Stimulated activated naive CD8-positive, alpha-beta T cell treated with anti-CD3 and anti-CD28 coated beads, Interleukin-15, amount 100 ng/mL, for 72 hours (primary cell): Measurements from ENCODE around the gene TMEM191C.
"Not testable (repeated sequence)": the region's sequence is repeated elsewhere in the genome, so short reads cannot be mapped to it uniquely, and the experiment has no call there.

Experiments
- ATAC-seq: fragments of 150-1000 bp; cut with Tn5 transposase; 2 replicates; pipeline ENCODE4 v1.10.0; 2021; ENCODE audit warnings: mild to moderate bottlenecking, moderate library complexity
- DNase-seq, 2 donors: peaks; one replicate each; pipeline ENCODE4 v3.0.0; 2021 to 2022
- H3K27ac Mint-ChIP-seq, 2 donors: one replicate each; pipeline ENCODE4 v1.8.0; 2022; ENCODE audit warnings: mild to moderate bottlenecking in 2 of 2, mixed read lengths in 2 of 2, moderate library complexity in 2 of 2
- H3K27me3 Mint-ChIP-seq: one replicate; pipeline ENCODE4 v1.8.0; 2022; ENCODE audit warnings: mixed read lengths
- H3K4me1 Mint-ChIP-seq: one replicate; pipeline ENCODE4 v1.8.0; 2022; ENCODE audit warnings: mild to moderate bottlenecking, mixed read lengths
- H3K4me3 Mint-ChIP-seq, 2 donors: one replicate each; pipeline ENCODE4 v1.8.0; 2022; ENCODE audit warnings: mild to moderate bottlenecking in 2 of 2, mixed read lengths in 2 of 2, moderate library complexity in 1 of 2
- H3K9me3 Mint-ChIP-seq, 2 donors: one replicate each; pipeline ENCODE4 v1.8.0; 2022; ENCODE audit warnings: mixed read lengths in 2 of 2

The TMEM191C gene

DNA sequence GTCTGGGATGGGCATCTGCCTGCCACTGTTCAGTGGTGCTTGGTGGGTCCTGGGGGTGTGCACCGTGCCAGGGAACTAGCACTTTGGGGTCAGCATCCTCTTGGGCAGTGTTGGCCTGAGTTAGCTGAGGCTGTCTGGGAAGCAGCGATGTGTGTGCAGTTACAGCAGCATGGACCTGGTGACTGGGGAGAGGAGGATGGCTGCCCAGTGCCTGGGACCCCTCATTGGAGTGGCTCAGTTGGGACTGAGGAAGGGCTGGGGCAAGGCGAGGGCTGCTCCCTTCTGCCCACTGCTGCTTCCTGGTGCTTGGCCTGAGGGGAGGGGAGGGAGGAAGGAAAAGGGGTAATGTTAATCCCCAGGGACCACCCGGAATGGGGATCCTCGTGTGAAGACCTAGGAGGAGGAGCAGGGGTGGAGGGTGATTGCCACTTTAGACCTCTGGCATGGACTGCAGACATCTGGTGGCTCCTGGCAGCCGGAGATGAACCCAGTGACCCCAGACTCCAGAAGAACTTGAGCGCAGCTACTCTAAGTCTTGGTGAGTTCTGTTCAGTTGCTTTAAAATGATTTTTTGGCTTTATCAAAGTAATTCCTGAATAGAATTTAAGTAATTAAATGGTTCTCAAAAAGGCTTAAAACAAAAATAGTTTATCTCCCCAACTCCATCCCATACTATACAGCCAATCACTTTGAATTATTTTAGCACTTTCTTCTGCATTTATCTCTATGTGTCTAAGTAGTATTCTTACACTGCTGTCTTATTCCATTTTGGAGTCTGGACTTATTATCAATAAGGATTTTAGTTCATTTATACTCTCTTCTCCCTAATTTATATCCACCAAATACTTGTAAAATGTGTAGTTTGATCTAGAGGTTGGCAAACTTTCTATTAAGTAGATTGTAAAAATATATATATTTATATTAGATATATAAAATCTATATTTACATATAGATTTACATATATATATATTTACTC is 15.4 kb upstream of the TMEM191C start:
- no peaks in the 10 kb centered on the region for H3K4me1 Mint-ChIP-seq
- DNase-seq: peak in 1 of 2 donors; percentile 5

DNA sequence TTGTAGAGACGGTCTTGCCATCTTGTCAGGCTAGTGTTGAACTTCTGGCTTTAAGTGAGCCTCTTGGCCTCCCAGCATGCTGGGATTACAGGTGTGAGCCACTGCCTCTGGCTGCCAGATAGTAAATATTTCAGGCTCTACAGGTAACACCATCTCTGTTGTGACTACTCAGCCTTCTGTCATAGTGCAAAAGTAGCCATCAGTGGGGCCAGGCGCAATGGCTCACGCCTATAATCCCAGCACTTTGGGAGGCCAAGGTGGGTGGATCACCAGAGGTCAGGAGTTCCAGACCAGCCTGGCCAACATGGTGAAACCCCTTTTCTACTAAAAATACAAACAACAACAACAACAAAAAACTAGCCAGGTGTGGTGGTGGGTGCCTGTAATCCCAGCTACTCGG is 14.5 kb upstream of the TMEM191C start:
- not testable (repeated sequence) for H3K4me3 Mint-ChIP-seq, ATAC-seq, H3K27me3 Mint-ChIP-seq, H3K9me3 Mint-ChIP-seq, H3K4me1 Mint-ChIP-seq, H3K27ac Mint-ChIP-seq, DNase-seq

More for the DNA sequence above, 15.4 kb upstream of the TMEM191C start:
- ATAC-seq: no peak
- Mint-ChIP-seq H3K27me3 (no peaks in the 10 kb centered on the region), H3K9me3 (no peaks in the 10 kb centered on the region), H3K4me3 (no peak overlapping the region), H3K27ac (no peak overlapping the region)

DNA sequence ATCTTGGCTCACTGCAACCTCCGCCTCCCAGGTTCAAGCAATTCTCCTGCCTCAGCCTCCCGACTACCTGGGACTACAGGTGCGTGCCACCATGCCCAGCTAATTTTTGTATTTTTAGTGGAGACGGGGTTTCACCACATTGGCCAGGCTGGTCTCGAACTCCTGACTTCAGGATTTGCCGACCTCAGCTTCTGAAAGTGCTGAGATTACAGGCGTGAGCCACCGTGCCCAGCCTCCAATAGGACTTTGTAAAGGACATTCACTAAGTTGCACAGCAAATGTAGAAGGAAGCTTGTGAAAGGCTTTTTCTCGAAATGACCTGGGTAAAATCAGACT is 12.2 kb upstream of the TMEM191C start:
- not testable (repeated sequence) for H3K4me1 Mint-ChIP-seq, H3K27ac Mint-ChIP-seq, DNase-seq, H3K9me3 Mint-ChIP-seq, H3K4me3 Mint-ChIP-seq, H3K27me3 Mint-ChIP-seq, ATAC-seq

DNA sequence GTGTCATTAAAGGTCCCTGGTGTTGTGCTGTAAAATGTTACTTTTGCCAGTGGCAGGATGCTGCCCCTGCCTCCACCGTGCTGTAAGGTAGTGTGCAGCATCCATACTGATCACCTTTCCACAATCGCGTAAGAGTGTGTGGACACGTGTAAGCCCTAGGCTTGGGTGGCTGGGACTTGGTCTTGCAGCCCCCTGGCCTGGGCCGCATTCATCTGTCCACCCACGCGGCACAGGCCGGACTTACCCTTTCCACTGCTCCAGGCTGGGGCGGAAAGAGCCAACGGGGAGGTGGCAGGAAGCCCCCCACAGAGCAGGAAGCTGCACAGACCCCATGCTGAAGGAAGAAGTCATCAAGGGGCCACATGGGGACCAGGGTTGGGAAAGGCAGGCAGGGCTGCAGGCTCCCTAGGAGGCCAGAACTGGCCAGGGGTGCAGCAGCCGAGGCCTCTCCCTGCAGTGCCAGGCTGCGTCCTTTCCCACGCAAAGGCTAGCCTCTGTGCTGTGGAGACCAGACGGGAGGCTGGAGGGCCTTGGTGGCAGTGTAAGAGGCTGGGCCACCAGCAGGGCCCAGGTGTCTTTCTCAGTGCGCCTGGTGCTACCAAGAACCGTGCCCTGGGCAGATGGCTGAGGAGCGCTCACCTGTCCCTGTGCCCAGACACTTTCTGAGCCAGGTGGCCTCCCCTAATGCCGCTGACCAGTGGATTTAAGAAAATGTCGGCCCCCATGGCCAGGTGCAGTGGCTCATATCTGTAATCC is 11.7 kb upstream of the TMEM191C start:
- no peak for ATAC-seq
- DNase-seq: no peak
- no peaks in the 10 kb centered on the region for H3K27me3 Mint-ChIP-seq
- H3K27ac Mint-ChIP-seq: peak overlapping the region in 1 of 2 donors; percentile 67
- H3K4me1 Mint-ChIP-seq: no peaks in the 10 kb centered on the region
- H3K4me3 Mint-ChIP-seq: no peak overlapping the region
- no peaks in the 10 kb centered on the region for H3K9me3 Mint-ChIP-seq

DNA sequence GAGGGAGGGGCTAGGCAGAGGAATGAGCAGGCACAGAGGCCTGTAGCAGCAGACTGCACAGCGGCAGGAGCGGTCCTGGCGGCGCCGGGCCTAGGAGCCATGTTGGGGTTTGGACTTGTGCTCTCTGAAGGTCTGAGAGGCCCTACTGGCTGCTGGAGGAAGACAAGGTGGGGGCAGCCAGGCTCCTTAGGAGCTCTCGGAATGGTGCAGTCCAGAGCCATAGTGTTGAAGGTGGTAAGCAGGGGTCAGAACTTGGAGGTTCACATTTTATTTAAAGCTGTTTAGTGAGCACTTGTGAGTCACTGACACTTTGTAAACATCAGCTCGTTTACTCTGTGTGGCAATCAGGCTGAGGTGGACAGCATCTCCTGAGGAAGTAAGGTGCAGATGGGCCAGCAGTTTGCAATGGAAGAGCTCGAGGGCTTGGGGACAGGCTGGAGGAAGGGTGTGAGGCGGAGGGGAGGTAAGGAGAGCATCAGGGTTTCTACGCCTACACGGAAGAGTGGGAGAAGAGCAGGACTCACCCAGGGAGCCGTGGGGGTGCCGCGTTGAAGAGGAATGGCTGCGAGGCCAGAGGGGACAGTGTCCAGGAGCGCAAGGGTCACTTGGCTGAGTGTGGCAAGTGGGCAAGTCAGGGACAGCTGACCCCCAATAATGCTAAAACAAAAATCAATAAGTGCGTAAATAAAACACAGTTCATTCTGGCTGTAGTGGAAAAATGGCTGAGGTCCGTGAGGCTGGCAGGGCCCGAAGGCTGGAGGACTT is 10.0 kb upstream of the TMEM191C start:
- ATAC-seq (no peak), DNase-seq (no peak)
- no peak overlapping the region for H3K4me3 Mint-ChIP-seq
- H3K9me3 Mint-ChIP-seq: no peaks in the 10 kb centered on the region
- no peaks in the 10 kb centered on the region for H3K27me3 Mint-ChIP-seq
- no peak overlapping the region for H3K27ac Mint-ChIP-seq
- no peaks in the 10 kb centered on the region for H3K4me1 Mint-ChIP-seq

DNA sequence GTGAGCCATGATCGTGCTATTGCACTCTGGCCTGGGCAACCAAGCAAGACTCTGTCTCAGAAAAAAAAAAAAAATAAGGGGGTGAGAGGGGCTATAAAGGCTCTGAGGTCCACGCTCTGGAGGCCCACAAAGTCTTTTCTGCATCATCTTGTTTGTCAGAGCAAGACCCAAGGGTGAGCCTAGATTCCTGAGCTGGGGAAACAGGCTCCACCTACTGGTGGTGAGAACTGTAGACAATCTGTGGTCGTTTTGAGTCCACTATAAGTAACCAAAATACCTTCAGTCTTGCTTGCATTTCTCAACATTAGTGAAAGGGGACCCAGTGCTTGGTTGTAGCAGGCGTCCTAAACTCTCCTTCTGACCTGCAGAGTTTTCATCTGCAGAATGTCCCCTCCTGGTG is 4.5 kb upstream of the TMEM191C start:
- peak; percentile 53 for ATAC-seq
- H3K27me3 Mint-ChIP-seq, H3K4me3 Mint-ChIP-seq, DNase-seq, H3K9me3 Mint-ChIP-seq, H3K27ac Mint-ChIP-seq, H3K4me1 Mint-ChIP-seq: not testable (repeated sequence)

DNA sequence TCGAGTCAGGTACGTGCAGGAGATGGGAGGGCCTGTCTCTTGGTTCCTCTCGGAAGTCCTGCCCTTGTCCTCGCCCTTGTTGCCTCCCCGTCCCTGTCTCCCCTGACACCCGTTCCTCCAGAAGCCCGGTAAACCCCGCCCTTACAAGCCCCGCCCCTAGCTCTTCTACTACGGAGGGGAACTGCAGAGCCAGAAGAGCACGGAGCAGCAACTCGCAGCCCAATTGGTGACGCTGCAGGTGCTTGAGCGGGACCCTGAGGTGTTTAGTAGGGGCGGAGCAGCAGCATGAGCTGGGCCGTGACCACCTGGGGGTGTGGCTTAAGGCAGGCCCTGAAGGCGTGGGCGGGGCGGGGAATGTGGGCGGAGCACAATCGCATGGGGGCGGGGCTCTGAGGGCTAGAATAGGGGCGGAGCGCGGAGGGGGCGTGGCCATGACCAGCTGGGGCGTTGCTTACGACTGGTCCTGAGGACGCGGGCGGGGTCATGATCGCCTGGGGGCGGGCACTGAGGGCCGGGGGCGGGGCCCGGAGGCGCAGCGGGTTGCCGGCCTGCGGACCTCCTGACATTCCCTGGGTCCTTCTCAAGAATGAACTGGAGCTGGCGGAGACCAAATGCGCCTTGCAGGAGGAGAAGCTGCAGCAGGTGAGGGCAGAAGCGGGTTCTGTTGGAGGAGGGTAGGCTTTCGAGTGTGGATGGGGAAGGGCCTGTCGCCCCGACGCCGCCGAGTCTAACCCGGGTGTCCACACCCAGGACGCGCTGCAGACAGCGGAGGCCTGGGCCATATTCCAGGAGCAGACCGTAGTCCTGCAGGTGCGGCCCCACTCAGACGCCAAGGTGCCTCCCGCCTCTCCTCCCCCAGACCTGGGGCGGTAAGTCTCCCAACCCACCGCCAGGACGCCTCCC is 1.3 kb downstream of the TMEM191C start:
- H3K27me3 Mint-ChIP-seq, H3K9me3 Mint-ChIP-seq, H3K4me1 Mint-ChIP-seq: not testable (repeated sequence)
- DNase-seq: peak; percentile 87 to 91
- peak; percentile 91 for ATAC-seq
- peak overlapping the region; percentile 27 to 88 for H3K27ac Mint-ChIP-seq
- H3K4me3 Mint-ChIP-seq: peak overlapping the region; percentile 92 to 93

DNA sequence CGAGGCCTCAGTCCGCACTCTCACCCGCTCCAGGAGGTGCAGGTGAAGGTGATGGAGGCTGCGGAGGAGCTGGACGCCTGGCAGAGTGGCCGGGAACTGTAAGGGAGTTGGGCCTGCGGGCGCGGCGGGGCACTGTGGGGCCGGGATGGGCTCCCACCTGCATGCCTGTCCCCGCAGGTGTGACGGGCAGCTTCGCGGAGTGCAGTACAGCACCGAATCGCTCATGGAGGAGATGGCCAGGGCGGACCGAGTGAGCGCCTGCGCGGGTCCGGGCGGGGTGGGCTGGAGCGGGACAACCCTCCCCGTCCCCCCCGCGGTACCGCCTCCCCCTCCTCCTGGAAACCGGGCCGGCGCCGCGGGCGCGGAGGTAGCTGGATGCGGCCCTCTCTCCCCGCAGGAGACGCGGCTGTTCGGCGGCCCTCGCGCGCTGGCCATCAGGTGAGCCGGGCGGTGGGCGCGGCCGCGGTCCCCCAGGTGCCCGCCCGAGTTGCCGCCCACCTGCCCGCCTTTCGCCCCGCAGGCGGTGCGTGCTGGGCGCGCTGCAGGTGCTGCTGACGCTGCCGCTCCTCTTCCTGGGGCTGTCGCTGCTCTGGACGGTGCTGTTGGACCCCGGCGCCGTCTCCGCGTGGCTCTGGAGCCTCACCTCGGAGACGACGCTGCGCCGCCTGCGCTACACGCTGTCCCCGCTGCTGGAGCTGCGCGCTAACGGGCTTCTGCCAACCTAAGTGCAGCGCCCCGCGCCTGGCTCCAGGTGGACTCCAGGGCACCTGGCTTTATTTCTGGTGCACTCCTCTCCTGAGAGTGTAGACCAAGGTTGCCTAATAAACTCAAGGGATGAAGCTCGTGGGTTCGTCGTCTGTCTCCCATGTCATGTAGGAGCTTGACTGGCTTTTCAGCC is 2.2 kb downstream of the TMEM191C start:
- not testable (repeated sequence) for H3K4me3 Mint-ChIP-seq, H3K9me3 Mint-ChIP-seq, ATAC-seq, H3K4me1 Mint-ChIP-seq, H3K27ac Mint-ChIP-seq, H3K27me3 Mint-ChIP-seq
- peak in 1 of 2 donors; percentile 14 for DNase-seq

DNA sequence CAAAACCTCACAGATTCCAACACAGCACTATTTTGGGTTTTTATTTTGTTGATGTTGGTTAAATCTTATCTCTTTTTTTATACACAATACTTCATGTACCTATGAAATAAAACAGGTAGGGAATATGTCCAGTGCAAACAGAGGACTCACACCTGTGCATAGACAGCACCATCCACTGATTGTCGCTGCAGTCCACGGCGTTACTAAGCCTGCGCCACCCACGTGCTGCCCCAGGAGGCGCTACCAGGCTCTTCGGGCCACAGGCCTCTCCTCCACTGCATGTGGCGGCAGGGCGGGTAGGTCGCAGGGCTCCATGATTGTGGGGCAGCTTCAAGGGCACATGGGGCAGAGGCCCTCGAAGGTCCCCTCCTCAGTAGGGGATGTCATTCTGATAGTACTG is 5.8 kb downstream of the TMEM191C start:
- not testable (repeated sequence) for H3K9me3 Mint-ChIP-seq, H3K27me3 Mint-ChIP-seq, H3K4me1 Mint-ChIP-seq, H3K27ac Mint-ChIP-seq, ATAC-seq, H3K4me3 Mint-ChIP-seq, DNase-seq

DNA sequence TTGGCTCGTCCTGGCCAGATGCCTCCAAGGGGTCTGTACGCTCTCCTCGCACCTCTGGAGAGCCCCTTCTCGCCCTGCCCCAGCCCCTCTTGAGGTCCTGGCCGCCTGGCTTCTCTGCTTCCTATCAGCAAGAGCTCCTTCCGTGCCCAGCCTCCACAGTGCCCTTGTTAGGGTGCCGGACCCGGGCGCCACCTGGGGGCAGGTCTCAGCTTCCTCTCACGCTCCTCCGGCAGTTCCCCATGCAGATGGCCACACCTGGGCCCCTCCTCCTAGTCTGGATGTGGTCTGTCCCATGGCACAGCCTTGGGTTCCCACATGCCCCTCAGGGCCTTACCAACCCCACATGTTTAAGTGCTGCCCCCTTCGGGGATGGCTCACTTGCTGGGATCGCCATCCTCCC is 6.5 kb downstream of the TMEM191C start:
- DNase-seq, H3K4me3 Mint-ChIP-seq, ATAC-seq, H3K27ac Mint-ChIP-seq, H3K9me3 Mint-ChIP-seq, H3K4me1 Mint-ChIP-seq, H3K27me3 Mint-ChIP-seq: not testable (repeated sequence)

DNA sequence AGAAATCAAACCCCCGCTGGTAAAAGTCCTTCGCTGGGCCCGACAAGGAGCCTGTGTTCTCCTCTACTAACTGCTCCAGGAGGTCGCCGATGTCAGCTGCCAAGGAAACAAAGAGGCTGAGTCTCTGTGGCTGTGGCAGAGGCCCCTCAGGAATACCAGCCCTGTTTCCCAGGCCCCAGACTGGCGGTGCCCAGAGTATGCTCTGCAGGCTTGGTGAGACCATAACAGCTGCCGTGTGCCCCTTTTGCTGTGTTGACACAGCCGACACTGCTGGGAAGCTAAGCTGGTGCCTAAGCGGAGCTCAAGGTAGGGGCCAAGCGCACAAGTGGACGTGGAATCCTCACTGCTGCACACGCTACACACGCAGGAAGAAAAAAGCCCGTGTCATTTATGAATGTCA is 16.9 kb downstream of the TMEM191C start:
- H3K4me1 Mint-ChIP-seq, DNase-seq, H3K4me3 Mint-ChIP-seq, H3K27me3 Mint-ChIP-seq, H3K9me3 Mint-ChIP-seq, H3K27ac Mint-ChIP-seq, ATAC-seq: not testable (repeated sequence)

DNA sequence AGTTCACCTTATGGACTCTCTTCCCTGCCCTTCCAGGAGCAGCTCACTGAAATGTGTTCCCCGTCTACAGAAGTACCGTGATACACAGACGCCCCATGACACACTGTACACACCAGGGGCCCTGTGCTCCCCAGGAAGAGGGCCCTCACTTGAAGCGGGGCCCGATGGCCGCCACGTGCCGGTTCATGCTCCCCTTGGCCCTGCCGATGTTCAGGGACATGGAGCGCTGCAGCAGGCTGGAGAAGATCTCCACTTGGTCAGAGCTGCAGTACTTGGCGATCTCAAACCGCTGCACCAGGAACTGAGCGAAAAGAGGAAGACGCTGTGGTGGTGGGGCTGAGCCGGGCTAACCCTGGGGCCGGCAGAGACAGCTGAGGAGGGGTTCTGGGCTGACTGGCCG is 20.5 kb downstream of the TMEM191C start:
- not testable (repeated sequence) for H3K9me3 Mint-ChIP-seq, H3K4me3 Mint-ChIP-seq, DNase-seq, H3K4me1 Mint-ChIP-seq, H3K27ac Mint-ChIP-seq, H3K27me3 Mint-ChIP-seq, ATAC-seq

DNA sequence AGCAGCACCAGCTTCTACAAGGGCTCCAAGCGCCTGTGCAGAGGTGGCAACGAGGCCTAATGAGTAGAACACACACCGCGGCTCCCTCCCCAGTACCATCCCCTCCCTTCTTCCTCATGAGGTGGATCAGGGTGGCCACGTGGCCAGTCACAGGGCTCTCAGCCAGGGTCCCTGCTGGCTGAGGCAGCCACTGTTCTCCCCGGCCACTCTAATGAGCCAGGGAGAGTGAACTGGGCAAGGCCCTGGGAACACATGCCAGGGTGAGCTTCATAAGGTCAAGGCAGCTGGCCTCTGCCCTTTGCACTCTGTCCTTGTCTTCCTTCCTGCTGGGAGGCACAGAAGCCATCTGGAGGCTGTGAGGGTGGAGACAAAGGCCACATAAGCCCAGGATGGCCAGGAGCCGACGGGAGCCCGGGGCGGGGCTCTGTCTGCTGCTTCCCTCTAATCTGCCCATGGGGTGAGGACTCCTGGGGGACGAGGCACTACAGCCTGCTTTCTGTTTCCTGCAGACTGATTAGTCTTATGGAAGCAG is 22.0 kb downstream of the TMEM191C start:
- not testable (repeated sequence) for DNase-seq

DNA sequence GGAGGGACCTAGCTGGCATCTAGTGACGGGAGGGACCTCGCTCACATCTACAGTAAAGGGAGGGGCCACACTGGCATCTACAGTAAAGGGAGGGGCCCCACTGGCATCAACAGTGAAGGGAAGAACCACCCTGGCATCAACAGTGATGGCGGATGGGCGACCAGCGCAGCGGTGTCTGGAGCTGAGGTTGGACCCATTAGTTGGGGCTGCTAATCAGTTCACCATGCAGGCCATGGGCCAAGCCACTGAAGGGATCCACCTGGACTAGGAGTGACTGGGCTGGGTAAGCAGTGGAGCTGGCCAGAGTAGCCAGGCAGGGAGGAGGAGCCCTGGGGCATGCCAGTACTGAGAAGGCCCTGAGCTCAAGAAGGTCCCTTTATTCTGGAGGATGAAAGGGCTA is 23.4 kb downstream of the TMEM191C start:
- ATAC-seq, H3K27ac Mint-ChIP-seq, DNase-seq, H3K4me1 Mint-ChIP-seq, H3K4me3 Mint-ChIP-seq, H3K9me3 Mint-ChIP-seq, H3K27me3 Mint-ChIP-seq: not testable (repeated sequence)

More for the DNA sequence above, 22.0 kb downstream of the TMEM191C start:
- not testable (repeated sequence) for H3K4me1 Mint-ChIP-seq, H3K27me3 Mint-ChIP-seq, H3K9me3 Mint-ChIP-seq, H3K4me3 Mint-ChIP-seq, ATAC-seq, H3K27ac Mint-ChIP-seq
